ENCODE results near the gene HOXD4. TPM values are rescaled to one million over a fixed set of nuclear protein-coding genes. Genes with fewer than 3 reads are reported as not detected.

HOXD4 gene
- total and polyA plus RNA-seq, 12 donors = 0.13 to 1.6 (median 0.40) TPM; not detected in 2

- TF ChIP-seq CTCF (IDR thresholded peaks at IDR 0.05) = no peak
- Histone ChIP-seq H3K27me3 (peaks cover 58 to 99% (median 97%) of the 10 kb centered on the region in 7 donors), H3K9me3 (no peaks in the 10 kb centered on the region), H3K4me1 (peaks cover 0 to 44% (median 11%) of the 10 kb centered on the region in 9 donors), H3K36me3 (no peaks in the 10 kb centered on the region), H3K27ac (peak within 1 kb of the TSS in 7 of 10 donors; percentile 5 to 80 (median 38)), H3K4me3 (peak within 1 kb of the TSS in 9 of 10 donors; percentile 20 to 51 (median 39))
- DNase-seq (peak in 1 of 2 donors; percentile 43), ATAC-seq (peak in 3 of 8 donors; percentile 19 to 32 (median 28))
- intact Hi-C loops (cut with DNase I) = loop anchor here (2.0 to 10.0 kb wide), 9 partner anchors 423 to 1018 kb away; no protein-coding TSS in a partner anchor
- WGBS, 2 donors = 2 to 3% methylated on average over 64 of the region's 64 CpGs
These were observed 22.2 kb upstream of the HOXD4 start, which contains the start of gene HOXD8 for GRCh38 chr2:176128982-176129796. Gene HOXD8 (plus strand): TSS chr2:176129705. CDS start chr2:176130367, 662 bp downstream.

- intact Hi-C loops (cut with DNase I) = loop anchor here (2.0 to 10.0 kb wide), 10 partner anchors 323 to 1018 kb away; no protein-coding TSS in a partner anchor
- WGBS, 2 donors = 1 to 2% methylated on average over 28 to 43 of the region's 43 CpGs
- H3K27me3 ChIP-seq = peaks cover 52 to 99% (median 97%) of the 10 kb centered on the region in 7 donors
These were observed 21.6 kb upstream of the HOXD4 start for GRCh38 chr2:176129813-176130146.

GRCh38 chr2:176130147-176130956 is 21.0 kb upstream of the HOXD4 start:
- H3K9me3 ChIP-seq = no peaks in the 10 kb centered on the region
- peak overlapping the region in 7 of 10 donors; percentile 5 to 80 (median 38) for H3K27ac ChIP-seq
- intact Hi-C loops (cut with DNase I) = loop anchor here in 2 of 10 donors (5.0 to 10.0 kb wide), 2 partner anchors 322 to 684 kb away; no protein-coding TSS in a partner anchor
- H3K4me3 ChIP-seq = peak overlapping the region in 9 of 10 donors; percentile 20 to 51 (median 38)
- H3K36me3 ChIP-seq = no peaks in the 10 kb centered on the region
- peaks cover 0 to 44% (median 11%) of the 10 kb centered on the region in 9 donors for H3K4me1 ChIP-seq
- no peak for TF ChIP-seq CTCF (IDR thresholded peaks at IDR 0.05)
- peak in 3 of 8 donors; percentile 28 to 61 (median 38) for ATAC-seq
- DNase-seq = no peak
- WGBS, 2 donors = 1 to 2% methylated on average over 89 to 100 of the region's 100 CpGs
- H3K27me3 ChIP-seq = peaks cover 46 to 99% (median 97%) of the 10 kb centered on the region in 7 donors

More at GRCh38 chr2:176129813-176130146, 21.6 kb upstream of the HOXD4 start:
- DNase-seq (no peak), ATAC-seq (peak in 1 of 8 donors; percentile 53)
- no peaks in the 10 kb centered on the region for H3K9me3 ChIP-seq
- peak overlapping the region in 9 of 10 donors; percentile 19 to 51 (median 39) for H3K4me3 ChIP-seq
- peaks cover 0 to 44% (median 11%) of the 10 kb centered on the region in 9 donors for H3K4me1 ChIP-seq
- no peak for TF ChIP-seq CTCF (IDR thresholded peaks at IDR 0.05)
- H3K36me3 ChIP-seq = no peaks in the 10 kb centered on the region
- peak overlapping the region in 4 of 10 donors; percentile 20 to 80 (median 58) for H3K27ac ChIP-seq

All from heart right ventricle (tissue), 16 donors.